GM12891 (cell line): Measurements from ENCODE around the gene AMBP.

ENCODE experiments used
- DNase-seq: peaks from one replicate; pipeline ENCODE4 v3.0.0; 2011; ENCODE audit warnings: low spot score; ENCODE audit not compliant: insufficient read length
- FAIRE-seq: peaks from 2 replicates; lab custom pipeline; 2011; peaks lifted over from hg19 to GRCh38; lab: Jason Lieb, UNC
- PAX5 ChIP-seq: IDR thresholded peaks from 2 replicates; pipeline ENCODE4 v1.6.1; 2011; ENCODE audit warnings: low read length, moderate library complexity, mild to moderate bottlenecking; ENCODE audit not compliant: insufficient read depth, severe bottlenecking
- POLR2A ChIP-seq: IDR thresholded peaks from 2 replicates; pipeline ENCODE4 v1.6.1; 2011; ENCODE audit warnings: low read depth, low read length, control low read depth
- POLR2AphosphoS5 ChIP-seq: IDR thresholded peaks from 2 replicates; pipeline ENCODE4 v1.6.1; 2011; ENCODE audit warnings: low read depth, low read length, control low read depth
- POU2F2 ChIP-seq: IDR thresholded peaks from 2 replicates; pipeline ENCODE4 v1.6.1; 2011; ENCODE audit warnings: low read depth, mild to moderate bottlenecking, control low read depth, low read length, moderate library complexity
- SPI1 ChIP-seq: IDR thresholded peaks from 2 replicates; pipeline ENCODE4 v1.6.1; 2011; ENCODE audit warnings: low read depth, low read length, control low read depth
- TAF1 ChIP-seq: IDR thresholded peaks from 2 replicates; pipeline ENCODE4 v1.6.1; 2011; ENCODE audit warnings: low read depth, low read length, control low read depth

Gene AMBP

GRCh38 chr9:114061292-114061691, 16.8 kb downstream of the AMBP start:
- FAIRE-seq (no peak), DNase-seq (no peak)
- TF ChIP-seq POLR2A (no peak), POLR2AphosphoS5 (no peak), TAF1 (no peak), SPI1 (no peak), POU2F2 (no peak), PAX5 (no peak)

GRCh38 chr9:114060711-114061110, 17.4 kb downstream of the AMBP start:
- FAIRE-seq (no peak), DNase-seq (no peak)
- TF ChIP-seq SPI1, result no peak
- TF ChIP-seq POLR2AphosphoS5, result no peak

GRCh38 chr9:114060070-114060469, 18.0 kb downstream of the AMBP start:
- no peak for FAIRE-seq
- TF ChIP-seq POLR2AphosphoS5, result no peak
- TF ChIP-seq POLR2A, result no peak
- no peak for TF ChIP-seq SPI1

GRCh38 chr9:114059047-114059803, 18.9 kb downstream of the AMBP start:
- FAIRE-seq, result no peak
- TF ChIP-seq POU2F2 (no peak), SPI1 (no peak), PAX5 (no peak), POLR2AphosphoS5 (no peak), POLR2A (no peak), TAF1 (no peak)
- DNase-seq, result no peak

More at GRCh38 chr9:114060070-114060469, 18.0 kb downstream of the AMBP start:
- no peak for DNase-seq

GRCh38 chr9:114058688-114059046, 19.4 kb downstream of the AMBP start:
- FAIRE-seq, result no peak
- no peak for DNase-seq
- TF ChIP-seq POU2F2 (no peak), POLR2AphosphoS5 (no peak), PAX5 (no peak), POLR2A (no peak), SPI1 (no peak), TAF1 (no peak)

- FAIRE-seq, result no peak
- DNase-seq, result no peak
- TF ChIP-seq SPI1 (no peak), TAF1 (no peak), POU2F2 (no peak)
These were observed 20.8 kb downstream of the AMBP start for GRCh38 chr9:114057161-114057885.

GRCh38 chr9:114056527-114056926, 21.6 kb downstream of the AMBP start:
- TF ChIP-seq PAX5 (no peak), POU2F2 (no peak), SPI1 (no peak), TAF1 (no peak), POLR2AphosphoS5 (no peak), POLR2A (no peak)
- DNase-seq, result no peak
- FAIRE-seq, result no peak

GRCh38 chr9:114055894-114056293, 22.2 kb downstream of the AMBP start:
- no peak for TF ChIP-seq PAX5
- no peak for TF ChIP-seq TAF1
- TF ChIP-seq SPI1, result no peak
- TF ChIP-seq POU2F2, result no peak
- no peak for TF ChIP-seq POLR2AphosphoS5
- no peak for TF ChIP-seq POLR2A
- DNase-seq (no peak), FAIRE-seq (no peak)

- DNase-seq (no peak), FAIRE-seq (no peak)
- no peak for TF ChIP-seq SPI1
- TF ChIP-seq PAX5, result no peak
- TF ChIP-seq TAF1, result no peak
- no peak for TF ChIP-seq POLR2A
- TF ChIP-seq POLR2AphosphoS5, result no peak
- no peak for TF ChIP-seq POU2F2
These were observed 23.0 kb downstream of the AMBP start for GRCh38 chr9:114055061-114055460.

GRCh38 chr9:114054191-114054690, 23.9 kb downstream of the AMBP start:
- DNase-seq, result no peak

More at GRCh38 chr9:114054191-114054690, 23.9 kb downstream of the AMBP start:
- TF ChIP-seq SPI1, result no peak
- TF ChIP-seq POLR2AphosphoS5, result no peak
- TF ChIP-seq POLR2A, result no peak
- no peak for TF ChIP-seq POU2F2
- TF ChIP-seq PAX5, result no peak
- TF ChIP-seq TAF1, result no peak
- no peak for FAIRE-seq
